HK-2 (cell line): ENCODE results near the gene KIAA1671.

Source experiments
- DNase-seq: peaks from one replicate; pipeline ENCODE4 v3.0.0-alpha.2; 2018; ENCODE audit not compliant: unreplicated experiment

The KIAA1671 gene

DNA sequence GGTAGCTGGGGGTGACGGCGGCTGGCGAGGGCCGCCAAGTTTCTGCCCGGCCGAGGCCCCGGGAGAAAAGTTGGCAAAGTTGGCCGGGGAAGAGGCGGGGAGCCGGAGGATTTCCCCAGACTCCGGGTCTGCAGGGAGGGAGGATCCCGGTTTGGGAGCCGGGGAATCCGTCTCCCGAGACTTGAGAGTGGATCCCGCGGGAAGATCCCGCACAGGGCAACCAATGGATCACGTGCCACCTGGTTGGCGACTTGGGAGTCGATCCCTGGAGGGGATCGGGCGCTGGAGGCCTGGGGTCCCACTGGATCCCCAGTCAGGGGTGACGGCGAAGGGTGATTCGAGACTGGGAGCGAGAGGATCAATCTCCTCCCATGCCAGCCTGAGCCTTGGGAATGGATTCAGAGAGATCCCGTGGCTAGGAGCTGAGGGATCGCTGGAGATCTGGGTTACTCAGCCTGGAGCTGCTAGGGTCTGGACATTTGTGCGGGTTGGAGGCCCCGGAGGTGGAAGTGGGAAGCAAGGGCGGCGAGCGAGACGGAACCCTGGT is 394 bp downstream of the KIAA1671 start:
- DNase-seq = peak; percentile 72

DNA sequence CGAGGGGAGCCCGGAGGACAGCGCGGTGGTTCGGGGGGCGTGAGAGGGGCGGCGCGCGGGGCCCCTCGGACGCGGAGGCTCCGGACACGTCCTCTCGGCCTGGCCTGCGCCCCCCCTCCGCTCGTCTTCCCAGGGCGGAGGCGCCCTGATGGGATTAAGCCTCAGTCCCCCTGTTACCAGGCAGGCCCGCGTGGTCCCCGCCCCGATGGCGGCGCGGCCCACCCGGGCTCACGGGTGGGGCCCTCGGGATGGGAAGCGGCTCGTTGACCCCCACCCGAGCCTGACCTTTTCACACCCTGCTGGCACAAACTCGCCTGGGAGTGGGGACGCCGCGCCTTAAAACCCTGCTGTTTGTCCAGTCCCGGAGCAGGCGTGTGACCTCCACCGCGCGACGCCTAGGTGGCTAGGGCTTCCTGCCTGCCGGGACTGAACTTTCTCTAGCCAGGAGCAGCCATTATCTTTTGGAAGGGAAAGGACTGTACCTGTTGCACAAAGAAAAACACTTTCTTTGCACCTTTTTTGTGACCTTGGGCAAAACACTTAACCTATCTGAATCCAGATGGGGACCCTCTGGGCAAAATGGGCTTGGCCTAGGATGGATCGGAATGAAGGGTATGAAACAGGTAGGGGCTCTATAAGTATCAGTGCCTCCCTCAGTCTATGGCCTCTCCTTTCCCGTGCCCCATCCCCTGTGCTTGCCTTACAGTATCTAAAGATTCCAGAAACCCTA is 1.0 kb downstream of the KIAA1671 start:
- DNase-seq = peak; percentile 30

DNA sequence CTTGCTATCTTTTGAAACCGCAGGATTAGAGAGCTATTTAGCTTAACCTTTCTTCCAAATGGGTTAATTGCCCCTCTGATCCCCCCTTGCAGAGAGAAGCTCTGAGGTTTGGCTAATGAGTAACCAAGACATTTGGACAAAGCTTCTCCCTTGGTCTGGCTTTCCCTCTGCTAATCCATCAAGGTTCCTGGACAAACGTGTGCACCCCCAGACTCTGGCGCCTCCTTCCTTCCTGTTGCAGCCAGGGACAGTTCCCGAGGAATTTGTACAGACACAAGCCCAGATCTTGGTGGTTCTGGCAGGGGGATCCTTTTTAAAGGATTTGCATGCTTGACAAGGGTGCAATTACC is 1.6 kb downstream of the KIAA1671 start:
- DNase-seq = peak; percentile 33

DNA sequence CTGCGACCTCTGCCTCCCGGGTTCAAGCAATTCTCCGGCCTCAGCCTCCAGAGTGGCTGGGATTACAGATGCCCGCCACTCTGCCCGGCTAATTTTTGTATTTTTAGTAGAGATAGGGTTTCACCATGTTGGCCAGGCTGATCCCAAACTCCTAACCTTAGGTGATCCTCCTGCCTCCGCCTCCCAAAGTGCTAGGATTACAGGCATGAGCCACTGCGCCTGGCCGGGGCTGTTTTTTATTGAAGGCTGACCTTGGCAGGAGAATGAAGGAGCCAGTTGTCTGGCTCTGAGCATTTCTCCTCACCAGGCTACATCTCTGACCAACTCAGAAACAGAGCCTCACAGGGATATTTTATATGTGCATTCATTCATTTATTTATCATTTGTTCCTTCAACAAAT is 2.3 kb downstream of the KIAA1671 start:
- no peak for DNase-seq

DNA sequence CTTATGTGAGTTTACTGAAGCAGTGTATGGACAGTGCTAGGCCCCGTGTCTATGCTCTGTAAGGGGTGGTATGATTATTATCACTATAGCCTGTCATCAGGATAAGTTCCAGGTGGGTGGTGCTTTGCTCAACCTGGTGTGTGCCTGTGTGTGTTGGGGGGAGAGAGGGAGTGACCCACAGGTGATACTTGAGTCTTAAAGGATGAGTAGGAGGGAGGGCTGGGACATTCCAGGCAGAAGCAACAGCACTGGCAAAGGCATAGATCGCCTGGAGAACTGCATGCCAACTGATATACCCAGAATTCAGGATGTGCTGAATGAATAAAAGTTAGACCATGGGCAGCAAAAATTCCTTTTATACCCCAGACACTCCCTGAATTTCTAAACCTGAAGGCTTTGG is 4.5 kb downstream of the KIAA1671 start:
- no peak for DNase-seq

DNA sequence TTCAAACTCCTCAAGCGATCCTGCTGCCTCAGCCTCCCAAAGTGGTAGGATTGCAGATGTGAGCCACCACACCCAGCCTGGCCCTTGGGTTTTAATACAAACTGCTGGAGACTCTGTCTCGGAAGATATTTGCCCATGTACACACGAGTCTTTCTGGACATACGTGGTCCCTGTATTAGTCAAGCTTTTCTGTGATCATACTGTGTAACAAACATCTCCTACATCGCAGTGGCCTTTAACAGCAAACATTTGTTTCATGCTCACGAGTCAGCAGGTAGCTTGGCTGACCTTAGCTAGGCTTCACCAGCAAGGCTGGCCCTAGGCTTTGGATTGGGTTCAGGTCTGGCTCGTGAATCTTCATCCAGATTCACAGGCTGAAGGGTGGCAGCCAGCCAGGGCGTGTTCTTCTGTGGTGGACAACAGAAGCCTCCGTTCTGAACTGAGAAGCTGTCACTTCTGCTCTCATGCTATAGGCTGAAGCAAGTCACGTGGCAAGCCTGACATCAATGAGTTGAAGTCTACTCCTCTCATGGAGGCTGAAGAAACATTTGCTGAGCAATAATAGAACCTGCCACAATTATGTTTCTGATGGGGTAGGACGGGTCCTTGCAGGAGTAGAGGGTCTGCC is 8.8 kb downstream of the KIAA1671 start:
- no peak for DNase-seq

DNA sequence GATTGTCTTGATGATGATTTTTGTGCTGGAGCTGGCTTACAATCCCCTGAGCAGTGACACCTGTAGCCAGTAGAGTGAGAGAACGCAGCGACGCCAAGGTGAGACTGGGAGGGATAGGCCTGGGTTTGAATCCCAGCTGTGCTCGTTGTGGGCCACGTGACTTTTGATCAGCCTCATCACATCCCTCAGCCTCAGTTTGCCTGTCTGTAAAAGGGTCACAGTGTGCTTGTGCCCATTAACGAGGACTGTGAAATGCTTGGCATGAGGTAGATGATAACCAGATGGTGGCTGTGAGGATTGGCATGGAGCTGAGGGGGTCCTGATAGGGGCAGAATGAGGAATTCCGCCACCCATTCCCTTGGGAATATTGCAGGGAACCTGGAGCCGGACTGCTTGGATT is 9.6 kb downstream of the KIAA1671 start:
- DNase-seq = no peak

DNA sequence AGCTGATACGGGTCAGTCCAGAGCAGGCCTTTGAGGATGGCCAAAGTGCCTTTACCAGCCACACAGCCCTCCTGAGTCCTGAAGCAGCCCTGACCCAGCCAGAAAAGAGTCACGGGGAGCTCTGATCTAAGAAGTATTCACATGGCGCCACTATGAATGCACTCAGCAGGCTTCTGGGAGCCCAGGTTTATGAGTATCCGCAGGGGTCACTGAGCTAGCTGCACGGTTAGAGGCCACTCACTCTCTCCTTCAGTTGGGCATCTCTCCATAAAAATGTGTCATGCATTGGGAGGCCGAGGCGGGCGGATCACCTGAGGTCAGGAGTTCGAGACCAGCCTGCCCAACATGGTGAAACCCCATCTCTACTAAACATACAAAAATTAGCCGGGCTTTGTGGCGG is 10.3 kb downstream of the KIAA1671 start:
- no peak for DNase-seq

DNA sequence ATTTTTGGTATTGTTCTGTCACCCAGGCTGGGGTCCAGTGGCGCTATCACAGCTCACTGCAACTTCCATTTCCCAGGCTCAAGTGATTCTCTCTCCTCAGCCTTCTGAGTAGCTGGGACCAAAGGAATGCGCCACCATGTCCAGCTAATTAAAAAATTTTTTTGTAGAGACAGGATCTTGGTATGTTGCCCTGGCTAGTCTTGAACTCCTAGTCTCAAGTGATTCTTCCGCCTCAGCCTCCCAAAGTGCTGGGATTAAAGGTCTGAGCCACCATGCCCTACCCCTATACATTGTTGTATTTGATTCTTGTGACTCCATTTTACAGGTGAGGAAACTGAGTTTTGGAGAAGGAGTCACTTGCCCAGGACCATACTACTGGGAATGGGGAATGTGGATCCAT is 11.9 kb downstream of the KIAA1671 start:
- DNase-seq = no peak

DNA sequence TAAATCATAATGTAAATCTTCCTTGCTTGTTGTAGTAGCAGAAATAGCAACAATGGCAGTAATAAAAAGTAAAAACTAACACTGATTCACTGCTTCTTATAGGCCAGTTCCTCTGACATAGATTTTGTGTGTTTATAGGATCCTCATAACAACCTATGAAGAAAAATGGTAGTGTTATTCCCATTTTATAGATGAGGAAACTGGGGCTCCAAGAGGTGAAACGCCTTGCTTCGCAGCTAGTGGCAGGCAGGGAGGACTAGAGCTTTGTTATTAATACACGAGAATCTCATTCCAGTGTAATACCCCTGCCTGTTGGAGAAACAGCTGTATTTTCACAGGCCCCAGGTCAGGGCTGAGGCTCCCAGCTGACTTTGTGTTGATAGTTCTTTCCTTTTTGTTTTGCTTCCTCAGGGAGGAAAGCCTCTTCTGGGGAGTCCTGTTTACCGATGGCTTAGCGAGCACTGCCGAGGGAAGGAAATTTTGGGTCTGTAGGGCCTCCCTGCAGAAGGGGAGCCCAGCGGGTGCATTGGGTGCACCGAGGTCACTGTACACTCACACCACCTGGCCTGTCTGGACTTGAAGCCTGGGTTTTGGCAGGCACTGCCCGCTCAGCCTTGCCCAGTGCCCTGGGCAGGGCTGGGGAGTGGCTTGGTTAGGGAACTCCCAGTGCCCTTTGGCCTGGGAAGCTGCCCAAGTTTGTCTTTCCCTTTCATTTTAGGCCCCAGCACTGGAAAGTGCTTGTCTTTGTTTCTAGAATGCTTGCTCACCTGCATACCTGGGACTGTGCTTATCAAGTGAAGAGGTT is 13.5 kb downstream of the KIAA1671 start:
- DNase-seq = no peak

DNA sequence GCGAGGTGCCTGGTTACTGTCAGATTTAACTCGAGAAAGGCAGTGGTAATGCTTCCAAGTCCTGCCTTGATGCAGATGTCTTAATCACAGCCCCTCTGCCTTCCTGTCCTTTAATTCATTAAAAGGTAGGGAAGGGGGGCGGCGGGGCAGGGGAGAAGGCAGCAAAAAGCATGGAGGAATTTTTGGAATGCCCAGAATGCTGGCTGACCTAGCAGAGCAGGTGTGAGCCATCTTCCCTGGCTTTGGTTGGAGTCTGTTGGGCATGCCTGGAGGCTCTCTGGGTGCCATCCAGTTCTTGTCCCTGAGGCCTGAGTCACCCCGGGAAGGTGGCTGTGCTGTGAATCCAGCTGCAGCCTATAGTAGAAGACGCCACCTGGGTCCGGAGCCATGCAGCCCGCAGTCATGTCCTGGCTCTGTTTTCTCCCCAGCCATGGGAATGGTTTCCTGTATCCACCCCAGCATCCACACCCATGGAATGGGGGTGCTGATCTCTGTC is 15.6 kb downstream of the KIAA1671 start:
- DNase-seq = peak; percentile 21

DNA sequence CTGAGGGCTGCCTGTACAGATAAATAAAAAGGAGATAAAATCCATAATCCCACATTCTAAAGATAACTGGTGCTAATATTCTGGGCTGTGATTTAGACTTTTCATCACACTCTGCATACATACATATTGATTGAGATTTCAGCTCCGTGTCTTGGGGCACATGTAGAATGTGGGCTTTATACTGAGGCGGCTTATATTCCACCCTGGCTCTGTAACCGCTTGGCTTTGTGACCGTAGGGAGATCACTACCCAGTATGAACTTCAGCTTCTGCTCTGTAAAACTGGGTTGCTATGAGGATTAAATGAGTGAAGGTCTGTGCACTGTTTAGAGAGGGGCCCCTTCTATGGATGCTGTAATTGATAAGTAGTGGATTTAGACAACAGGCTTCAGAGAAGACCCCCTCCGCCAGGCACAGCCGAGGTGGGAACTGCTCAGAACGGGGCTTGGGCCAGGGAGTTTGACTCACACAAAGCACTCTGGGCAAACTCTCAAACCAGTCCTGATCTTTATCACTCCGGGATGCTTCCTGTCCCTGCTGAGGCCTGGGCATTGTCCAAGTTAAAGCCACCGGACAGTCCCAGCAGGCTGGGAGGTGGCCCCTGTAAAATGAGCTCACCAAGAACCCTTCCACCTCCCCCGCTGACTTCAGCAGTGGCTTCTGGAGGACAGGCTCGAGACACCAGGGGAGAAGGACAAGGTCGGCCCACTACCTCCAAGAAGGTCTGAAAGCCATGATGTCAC is 17.2 kb downstream of the KIAA1671 start:
- no peak for DNase-seq

DNA sequence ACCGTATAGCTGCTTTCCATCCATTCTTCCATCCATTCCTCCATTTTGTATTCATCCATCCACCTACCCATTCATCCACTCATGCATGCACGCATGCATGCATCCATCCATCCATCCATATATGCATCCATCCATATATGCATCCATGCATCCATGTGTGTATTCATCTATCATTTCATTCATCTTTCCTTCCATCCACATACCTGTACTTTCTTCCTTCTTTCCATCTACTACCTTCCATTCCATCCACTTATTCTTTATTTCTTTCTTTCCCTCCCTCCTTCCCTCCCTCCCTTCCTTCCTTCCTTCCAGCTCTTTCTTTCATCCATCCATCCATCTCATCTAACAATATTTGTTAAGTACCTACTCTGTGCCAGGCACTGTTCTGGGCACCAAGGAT is 19.9 kb downstream of the KIAA1671 start:
- DNase-seq = no peak

DNA sequence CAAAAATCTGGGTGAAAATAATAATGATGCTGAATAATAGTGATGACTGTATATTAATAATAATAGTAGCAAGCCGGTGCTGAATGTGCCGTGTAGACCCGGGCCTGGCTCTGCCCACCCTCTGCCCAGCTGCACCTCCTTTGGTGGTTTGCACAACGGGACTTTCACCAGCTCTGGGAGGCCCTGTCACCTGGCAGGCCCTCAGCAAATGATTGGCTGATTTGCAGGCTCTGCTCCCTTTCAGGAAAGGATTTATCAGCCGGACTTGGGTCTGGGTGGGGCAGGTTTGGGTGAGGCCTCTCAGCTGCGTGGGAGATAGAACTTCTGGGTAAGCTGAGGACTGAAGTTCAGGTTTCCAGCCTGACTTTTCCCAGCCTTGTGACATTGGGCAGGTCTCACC is 21.4 kb downstream of the KIAA1671 start:
- no peak for DNase-seq

DNA sequence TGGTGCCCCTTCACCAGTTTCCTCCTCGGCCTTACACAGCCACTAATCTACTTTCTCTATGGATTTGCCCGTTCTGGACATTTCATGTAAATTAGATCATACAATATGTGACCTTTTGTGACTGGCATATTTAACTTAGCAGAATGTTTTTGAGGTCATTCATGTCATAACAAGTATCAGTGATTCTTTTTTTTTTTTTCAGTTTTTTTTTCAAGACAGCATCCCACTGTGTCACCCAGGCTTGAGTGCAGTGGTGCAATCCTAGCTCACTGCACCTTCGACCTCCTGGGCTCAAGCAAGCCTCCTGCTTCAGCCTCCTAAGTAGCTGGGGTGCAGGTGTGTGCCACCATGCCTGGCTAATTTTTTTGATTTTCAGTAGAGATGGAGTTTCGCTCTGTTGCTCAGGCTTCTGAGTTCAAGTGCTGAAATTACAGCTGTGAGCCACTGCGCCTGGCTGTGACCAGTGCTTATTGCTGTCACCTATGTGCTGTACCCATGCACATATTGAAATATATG is 22.7 kb downstream of the KIAA1671 start:
- no peak for DNase-seq

DNA sequence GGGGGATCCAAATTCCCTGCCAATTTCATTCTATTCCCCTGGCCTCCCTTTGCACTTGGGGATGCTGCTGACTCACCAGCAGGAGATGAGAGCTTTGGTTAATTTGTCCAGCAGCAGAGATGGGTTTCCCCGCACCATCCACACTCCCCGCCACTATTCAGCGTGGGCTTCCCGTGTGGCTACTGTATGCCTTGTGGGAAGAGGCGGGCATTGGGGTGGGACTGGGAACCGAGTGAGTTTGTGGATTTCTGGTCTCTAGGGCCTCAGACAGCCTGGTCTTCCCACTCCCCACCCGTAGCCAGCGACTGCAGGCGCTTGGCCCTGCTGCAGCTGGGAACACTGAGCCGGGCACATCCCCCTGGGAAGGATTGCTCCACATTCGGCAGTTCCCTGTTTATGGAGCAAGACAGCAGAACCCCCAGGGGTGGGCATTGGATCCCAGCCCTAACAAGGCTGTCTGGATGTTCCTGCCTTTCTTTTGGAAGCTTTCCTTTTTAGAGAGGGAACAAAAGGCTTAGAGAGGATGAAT is 23.4 kb downstream of the KIAA1671 start:
- DNase-seq = peak; percentile 19

DNA sequence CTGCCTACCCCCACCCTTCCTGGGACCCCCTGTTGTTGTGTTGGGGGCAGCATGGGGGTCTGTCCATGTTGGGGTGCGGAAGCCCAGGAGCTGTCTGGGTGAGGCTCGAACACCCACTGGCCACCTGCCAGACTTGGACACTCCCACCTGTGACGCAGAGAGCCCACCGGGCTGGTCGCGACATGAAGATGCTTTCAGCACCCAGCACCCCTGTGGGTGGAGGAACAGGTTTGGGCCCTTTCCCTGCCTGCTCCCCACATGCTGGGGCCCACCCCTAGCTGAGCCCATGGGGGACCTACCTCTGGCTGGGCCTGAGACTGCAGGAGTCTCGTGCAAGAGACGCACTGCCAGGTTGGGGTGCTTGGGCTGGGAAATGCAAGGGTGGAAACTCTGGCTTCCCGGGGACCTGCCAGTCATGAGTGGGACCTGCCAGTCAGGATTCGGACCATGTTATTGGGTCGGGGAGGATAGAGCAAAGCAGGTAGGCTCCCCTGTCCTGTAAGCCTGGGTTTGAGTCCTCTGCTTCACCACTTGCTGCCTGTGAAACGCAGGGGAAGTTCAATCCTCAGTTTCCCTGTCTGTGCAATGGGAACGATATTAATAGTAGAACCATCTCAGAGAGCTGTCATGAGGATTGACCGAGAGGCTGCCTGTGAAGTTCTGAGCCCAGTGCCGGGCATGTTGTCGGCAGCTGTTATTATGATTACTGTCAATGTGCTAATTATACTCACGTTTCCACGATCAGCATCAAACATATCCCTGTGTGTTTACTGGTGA is 24.1 kb downstream of the KIAA1671 start:
- no peak for DNase-seq

DNA sequence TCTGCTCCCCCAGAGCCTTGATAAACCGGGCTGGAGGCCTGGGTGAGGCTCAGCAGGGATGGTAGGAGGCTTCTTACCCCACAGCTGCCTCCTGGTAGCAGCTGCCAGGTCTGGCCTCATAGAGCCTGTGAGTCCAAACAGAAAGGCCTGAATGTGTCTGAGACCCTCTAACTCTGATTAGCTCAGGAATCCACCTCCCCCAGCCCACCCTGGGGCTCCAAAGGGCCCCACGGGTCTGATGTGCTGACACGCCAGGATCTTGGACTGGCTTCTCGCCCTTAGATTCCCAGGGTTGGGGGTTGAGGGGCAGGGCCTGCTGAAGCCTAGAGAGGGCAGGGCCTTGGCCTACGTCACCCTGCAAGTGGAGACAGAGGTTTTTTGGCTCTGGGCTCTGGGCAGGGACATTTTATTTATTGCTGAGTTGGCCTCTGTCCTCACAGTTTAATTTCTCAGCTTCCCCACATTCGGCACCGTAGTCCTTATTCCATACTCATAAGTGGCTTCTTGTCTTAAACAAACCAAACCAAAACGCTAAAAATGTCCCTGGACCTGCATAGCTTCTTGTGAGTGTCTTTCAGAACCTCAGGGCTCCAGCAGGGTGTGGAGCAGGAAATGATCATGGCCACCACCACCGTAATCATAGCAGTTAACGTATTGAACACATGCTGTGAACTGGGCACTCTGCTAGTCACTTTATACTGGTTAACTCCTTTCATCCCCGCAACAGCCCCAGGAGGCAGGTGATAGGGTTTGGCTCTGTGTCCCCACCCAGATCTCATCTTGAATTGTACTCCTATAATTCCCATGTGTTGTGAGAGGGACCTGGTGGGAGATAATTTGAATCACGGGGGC is 25.1 kb downstream of the KIAA1671 start:
- DNase-seq = no peak

DNA sequence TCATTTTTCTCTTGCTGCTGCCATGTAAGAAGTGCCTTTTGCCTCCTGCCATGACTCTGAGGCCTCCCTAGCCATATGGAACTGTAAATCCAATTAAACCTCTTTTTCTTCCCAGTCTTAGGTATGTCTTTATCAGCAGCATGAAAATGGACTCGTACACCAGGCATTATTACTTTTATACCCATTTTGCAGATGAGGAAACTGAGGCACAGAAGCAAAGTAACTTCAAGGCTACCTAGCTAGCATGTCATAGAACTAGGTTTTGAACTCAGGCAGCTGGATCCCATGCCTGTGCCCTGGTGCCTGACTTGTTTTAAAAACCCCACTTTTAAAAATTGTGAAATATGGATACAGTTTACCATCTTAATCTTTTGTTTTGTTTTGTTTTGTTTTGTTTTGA is 25.8 kb downstream of the KIAA1671 start:
- DNase-seq = no peak

DNA sequence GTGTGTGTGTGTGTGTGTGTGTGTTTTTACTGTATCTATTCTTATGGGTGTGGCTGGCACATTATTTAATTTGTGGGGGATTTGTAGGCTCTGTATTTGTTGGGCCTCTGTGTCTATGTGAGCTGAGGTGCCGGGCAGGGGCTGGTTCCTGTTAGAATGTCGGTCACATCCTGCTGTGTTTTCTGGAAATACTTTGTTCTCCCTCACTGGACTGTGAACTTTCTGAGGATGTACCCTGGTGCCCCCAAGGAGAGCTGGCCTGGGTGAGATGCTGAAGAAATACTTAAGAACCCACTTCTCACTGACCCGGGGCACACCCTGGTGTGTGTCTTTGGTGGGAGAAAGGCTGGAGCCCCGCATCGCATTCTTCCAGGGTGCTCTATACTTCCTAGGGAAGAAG is 28.6 kb downstream of the KIAA1671 start:
- no peak for DNase-seq
